ENCODE measurements around the gene ABLIM2.
"Not testable (repeated sequence)": the region's sequence is repeated elsewhere in the genome, so short reads cannot be mapped to it uniquely, and the experiment has no call there.

Gene ABLIM2

DNA sequence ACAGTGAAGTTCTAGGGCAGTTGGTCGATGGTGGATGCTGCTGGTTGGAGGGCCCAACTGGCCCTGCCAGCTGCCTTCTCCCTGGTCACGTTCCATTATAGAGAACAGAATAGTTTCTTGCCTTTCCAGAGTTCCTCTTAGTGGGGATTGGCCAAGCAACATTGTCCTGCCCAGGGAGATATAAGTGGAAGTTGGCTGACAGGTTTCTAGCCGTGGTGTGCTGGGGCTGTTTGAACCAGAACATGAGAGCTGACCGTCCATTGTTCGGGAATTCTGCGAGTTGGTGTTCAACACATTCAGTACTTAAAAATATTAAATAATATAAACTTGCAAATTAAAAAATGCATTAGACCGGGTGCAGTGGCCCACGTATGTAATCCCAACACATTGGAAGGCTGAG is 215.4 kb downstream of the ABLIM2 start:
- DNase-seq: no peak

DNA sequence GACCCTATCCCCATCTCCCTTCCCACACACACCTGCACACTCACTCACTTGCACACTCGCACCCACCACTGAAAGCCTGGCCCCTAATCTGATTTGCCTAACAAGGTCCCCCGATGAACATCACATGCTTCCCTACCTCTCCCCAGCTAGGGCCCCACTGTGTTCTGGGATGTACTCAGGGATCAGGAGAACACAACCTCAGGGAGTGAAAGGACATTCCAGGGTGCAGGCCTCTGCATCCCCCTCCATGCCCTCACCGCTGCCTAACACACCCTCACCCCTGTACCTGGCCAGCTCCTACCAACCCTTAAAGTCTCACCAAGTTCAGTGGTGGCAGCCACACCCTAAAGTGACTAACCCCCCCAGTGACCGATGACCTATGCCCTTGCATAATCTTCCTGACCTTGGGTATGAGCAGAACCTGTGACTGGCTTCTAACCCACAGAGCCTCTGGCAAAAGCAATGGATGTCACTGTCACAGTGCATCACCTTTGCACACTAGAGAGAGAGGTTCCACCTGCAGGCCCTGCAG is 216.6 kb downstream of the ABLIM2 start:
- no peak for DNase-seq

- DNase-seq: no peak
Measured at GRCh38 chr4:7941111-7941964, 217.3 kb downstream of the ABLIM2 start.

GRCh38 chr4:7939377-7940108 is 219.1 kb downstream of the ABLIM2 start, which contains the start of gene AFAP1:
AFAP1 (minus strand) TSS chr4:7939861; CDS start chr4:7872078, 67,783 bp downstream.
- DNase-seq: peak; percentile 74

DNA sequence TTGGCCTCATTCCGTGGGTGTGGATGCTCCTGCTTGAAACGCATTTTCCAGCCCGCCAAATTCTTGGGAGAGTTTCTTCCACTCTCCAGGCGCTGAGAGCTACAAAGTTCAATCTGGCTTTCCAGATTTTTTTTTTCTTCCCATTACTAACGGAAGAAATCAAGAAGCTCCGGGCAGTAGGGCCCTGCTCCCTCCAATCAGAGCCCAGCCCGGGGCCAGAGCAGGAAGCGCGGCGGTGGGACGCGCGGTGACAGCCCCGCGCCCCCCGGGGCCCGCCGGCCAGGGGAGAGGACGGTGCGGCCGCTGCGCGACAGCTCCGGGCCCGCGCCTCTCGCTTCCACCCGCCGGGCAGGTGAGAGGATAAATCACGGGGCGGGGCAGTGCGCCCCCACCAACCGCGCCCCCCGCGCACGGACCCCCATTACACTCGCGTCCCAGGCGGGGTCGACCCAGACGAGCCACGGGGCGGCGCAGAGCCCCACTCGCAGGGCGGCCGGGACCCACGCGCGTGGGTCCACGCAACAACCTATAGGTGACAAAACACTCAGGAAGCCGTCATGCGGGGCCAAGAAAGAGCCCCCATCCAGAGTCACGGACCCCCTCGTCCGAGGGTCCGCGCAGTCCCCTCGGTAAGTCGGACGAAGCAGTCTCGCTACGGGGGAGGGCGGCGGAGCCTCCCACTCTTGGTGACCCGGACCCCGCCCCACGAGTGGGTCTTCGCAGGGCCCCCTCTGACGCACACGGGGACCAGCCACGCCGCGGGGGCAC is 219.8 kb downstream of the ABLIM2 start:
- no peak for DNase-seq

GRCh38 chr4:7938266-7938608 is 220.4 kb downstream of the ABLIM2 start:
- DNase-seq: no peak

DNA sequence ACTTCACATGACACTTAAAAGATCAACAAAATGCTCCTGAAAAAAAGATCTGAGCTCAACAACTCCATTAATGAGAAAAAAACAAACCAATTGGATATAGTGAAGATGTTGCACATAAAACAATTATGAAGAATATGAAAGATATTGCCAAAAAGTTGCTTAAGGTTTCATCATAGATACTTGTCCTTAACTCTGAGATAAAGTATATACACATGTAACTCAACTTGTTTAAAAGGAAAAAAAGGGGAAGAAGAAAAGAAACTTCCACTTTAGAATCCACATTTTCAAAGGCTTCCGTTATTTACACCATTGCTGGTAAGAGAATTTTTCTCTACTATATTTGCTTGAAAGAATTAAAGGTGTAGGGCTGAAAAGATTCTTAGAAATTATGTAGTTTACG is 221.6 kb downstream of the ABLIM2 start:
- DNase-seq: no peak

DNA sequence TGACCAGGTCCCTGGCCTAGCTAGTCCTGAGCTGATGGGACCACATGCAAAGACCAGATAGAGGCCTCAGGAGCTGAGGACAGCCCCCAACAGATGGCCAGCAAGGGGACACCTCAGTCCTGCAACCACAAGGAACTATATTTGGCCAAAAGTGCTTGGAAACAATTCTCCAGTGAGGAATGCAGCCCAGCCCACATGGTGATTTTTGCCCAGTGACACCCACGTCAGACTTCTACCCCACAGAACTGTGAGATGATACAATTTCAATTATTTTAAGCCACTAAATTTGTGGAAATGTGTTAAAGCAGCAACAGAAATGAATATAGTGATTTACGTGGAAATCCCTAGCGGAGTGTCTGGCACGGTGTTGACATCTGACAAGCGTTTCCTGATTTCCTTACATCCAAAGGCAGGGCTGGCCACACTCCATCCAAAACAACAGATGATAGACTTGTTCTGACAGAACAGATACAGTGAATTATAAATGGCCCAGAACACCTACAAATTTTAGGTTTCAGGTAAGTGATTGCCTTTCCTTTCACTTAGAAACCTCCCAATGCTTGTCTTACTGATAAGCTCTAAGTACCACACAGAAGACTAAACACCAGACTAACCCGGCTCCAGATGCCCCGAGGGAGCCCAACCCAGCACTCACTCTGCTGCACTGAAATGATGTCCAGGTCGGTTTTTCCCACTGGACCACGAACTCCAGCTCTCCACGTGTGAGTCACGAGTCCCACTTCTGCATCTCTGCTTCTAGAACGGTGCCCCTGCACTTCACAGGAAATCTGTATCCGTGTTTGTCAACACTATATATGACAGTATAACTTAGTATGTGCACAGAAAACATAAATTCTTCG is 224.7 kb downstream of the ABLIM2 start:
- no peak for DNase-seq

DNA sequence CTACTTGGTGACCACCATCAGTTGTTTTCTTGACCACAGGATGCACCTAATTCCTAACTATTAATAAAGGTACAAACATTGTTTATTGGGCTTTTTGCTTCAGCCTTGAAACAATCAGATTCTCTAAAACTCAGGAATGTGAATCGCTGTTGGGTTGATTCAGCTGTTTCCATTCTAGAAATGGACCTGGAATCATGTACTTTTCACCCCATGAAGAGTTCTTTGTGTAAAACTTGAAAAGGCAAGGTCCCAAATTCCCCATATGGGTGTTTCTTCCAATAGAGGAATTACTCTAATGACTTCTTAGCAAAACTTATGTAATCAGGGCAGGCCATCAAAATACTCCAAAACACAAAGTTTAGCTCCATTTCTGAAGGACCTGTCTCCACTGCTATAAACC is 226.3 kb downstream of the ABLIM2 start:
- no peak for DNase-seq

DNA sequence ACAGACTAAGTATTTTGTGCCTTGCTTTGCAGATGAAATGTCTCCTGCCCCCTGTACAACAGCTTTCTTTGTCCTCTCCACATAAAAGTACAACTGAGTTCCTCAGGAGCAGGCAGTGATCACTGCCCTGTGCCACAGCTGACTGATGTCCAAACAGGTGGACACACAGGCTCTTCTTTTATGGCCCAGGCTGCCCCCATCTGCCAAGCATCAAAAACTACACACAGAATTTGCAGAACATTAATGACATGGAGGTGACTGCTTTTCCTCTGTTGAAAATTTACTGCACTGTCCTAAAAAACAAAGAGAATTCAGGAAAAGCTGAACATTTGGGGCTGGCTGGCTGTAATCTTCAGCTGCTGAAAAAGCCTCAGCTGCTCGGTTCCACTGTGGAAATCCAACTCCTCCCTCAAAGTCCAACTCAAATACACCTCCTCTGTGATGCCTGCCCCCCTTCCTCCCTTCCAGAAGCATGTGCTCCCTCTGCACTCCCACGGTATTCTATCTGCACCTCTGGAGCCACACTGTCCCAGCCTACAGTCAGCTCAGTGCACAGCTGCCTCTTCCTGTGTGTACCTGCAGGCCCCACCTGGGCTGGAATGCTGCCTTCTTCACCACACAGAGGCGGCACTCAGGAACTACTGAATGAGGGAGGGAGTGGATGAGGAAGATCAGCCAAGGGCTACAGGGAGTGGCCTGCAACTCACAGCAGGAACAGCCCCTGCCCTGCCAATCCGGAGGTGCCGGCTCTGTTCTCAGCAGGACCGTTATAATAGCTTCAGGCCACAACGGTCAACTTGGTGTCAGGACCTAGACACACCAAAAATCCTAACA is 229.3 kb downstream of the ABLIM2 start:
- DNase-seq: no peak

DNA sequence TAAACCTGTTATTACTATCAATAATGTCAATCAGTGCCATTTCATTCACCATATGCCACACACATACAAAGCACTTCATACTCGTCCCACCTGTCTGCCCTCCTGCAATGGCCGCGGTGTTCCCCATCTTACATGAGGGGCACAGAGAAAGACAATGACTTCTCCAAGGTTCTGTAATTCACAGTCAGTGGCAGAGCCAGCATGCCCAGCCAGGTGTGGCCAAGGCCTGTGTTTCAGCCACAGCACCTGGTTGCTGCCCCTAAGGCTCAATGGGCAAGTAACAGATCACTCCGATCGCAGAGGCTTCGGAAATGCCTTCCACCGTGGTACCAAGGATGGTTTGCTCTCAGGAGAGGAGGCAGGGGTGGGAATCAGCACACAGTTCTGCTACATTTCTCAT is 229.9 kb downstream of the ABLIM2 start:
- DNase-seq: no peak

GRCh38 chr4:7926822-7927221 is 231.8 kb downstream of the ABLIM2 start:
- DNase-seq: no peak

DNA sequence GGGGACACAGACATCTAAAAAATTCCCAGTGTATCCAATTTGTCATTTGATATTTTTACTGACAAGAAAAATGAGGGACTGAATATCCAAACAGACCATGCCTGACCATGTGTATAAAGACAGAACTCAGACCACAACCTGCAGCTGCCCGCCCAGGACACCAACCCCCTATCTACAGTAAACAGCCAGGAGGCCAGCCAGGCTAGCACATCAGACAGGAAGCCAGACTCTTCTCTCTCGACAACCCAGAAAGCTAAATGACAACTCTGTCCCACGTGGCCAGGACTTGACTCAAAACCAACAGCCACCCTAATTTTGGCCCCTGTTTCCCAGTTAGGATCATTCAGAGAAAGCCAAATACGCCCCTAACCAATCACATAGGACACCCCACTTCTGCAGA is 234.0 kb downstream of the ABLIM2 start:
- DNase-seq: no peak

GRCh38 chr4:7924163-7924562 is 234.4 kb downstream of the ABLIM2 start:
- DNase-seq: no peak

GRCh38 chr4:7922466-7922865 is 236.1 kb downstream of the ABLIM2 start:
- DNase-seq: no peak

- DNase-seq: no peak
Measured at GRCh38 chr4:7918981-7919380, 239.6 kb downstream of the ABLIM2 start.

- not testable (repeated sequence) for DNase-seq
Measured at GRCh38 chr4:7918187-7918586, 240.4 kb downstream of the ABLIM2 start.

GRCh38 chr4:7917669-7918068 is 240.9 kb downstream of the ABLIM2 start:
- DNase-seq: no peak

DNA sequence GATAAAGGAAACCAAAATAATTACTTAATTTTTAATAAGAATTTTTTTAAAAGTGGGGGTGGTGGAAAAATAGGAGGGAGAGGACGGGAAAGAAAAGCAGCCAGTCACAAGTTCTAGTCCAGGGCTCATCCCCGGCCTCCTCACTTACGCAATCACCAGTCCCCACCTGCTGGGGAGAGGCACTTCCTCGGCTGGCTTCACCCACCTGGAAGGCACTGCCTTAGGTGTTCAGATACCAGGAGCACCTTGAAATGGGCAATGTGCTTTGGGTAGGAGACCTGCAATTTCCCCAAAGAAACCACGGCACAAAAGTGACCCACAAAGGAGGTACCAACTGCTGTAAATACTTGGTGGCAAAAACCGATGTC is 242.8 kb downstream of the ABLIM2 start:
- no peak for DNase-seq
